Left renal pelvis (tissue), 4 donors: Measurements from ENCODE around the gene FCMR. TPM values are rescaled to one million over a fixed set of nuclear protein-coding genes. Genes with fewer than 3 reads are reported as not detected.
A peak's percentile ranks its signal among the peaks of the same experiment; 100 is the strongest.

Source experiments
- DNase-seq, 4 donors: peaks; one replicate each; pipeline ENCODE4 v3.0.0-alpha.2; 2013; ENCODE audit warnings: low read depth in 4 of 4, low spot score in 3 of 4
- polyA plus RNA-seq, 4 donors: library from polyadenylated mRNA; unstranded; fragments of 120-200 nt; gene quantifications; one replicate each; pipeline ENCODE4 v1.2.1, GENCODE V29; 2013; ENCODE audit not compliant: insufficient read length in 4 of 4

FCMR gene
- polyA plus RNA-seq, 4 donors, result 2.0 to 2.3 (median 2.2) TPM

DNA sequence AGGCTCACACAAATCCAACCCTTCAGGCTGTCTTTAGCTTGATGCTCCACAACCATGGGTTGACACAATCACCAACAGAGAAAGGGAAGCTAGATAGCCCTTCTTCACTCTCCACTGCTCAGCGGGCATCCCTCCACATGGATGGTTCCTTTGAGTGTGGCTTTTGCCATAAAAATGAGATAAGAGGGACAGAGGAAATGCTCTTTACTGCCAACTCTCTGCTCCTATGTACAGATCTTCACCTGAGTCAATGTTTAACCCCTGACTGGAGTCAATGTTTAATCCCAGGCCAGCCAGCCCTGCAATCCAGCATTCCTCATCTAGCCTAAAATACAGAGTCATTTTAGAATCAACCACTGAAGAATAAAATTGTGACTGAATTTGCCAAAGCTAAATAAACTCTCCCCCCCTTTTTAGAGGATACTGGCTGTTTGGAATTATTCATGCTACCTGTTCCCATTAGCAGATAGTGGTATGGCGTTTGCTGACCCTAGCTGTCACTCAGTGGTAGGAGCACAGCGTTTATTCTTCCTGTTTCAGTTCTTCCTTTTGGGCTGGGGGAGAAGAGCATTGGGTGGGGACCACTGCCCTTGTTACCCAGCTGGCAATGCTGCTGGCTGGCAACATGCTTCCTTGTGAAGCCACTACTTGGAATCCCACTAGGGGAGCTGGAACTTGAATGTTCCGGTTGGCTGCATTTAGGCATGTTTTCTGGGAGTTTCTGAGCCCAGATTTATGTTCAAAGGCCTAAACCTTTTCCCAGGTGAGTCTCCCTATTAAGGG lies 29.8 kb upstream of the FCMR start:
- DNase-seq, result peak in 2 of 4 donors; percentile 50 to 58

DNA sequence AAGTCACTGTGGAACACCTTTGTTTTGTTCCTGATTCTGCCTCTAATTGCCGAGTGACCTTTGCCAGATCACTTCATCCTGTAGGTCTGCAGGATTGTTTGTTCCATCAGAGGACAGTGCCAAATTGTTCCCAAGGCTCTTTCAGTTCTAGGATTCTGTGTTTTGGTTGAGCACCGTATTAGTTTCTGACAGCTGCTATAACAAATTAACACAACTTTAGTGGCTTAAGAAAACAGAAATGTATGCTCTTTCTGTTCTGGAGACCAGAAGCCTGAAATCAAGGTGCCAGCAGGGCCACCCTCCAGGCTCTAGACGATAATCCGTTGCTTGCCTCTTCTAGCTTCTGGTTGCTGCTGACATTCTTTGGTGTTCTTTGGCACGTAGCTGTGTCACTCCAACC lies 27.9 kb upstream of the FCMR start:
- DNase-seq, result no peak

DNA sequence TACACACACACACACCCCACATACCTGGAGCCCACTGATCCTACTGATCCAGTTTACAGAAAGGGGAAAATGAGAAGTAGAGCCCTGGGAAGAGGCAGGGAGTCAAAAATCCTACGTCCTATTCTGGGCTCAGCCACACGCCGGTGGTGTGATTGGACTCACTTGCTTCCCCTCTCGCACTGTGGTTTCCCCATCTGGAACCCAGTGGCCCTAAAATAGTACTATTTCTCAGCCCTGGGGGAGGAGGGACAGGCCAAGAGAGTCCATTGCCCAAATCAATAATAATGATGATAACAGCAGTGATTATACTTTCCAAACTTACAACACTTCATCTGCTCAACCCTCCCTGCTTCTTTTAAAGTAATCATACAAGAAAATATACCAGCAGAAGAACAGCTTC lies 27.5 kb upstream of the FCMR start:
- no peak for DNase-seq

DNA sequence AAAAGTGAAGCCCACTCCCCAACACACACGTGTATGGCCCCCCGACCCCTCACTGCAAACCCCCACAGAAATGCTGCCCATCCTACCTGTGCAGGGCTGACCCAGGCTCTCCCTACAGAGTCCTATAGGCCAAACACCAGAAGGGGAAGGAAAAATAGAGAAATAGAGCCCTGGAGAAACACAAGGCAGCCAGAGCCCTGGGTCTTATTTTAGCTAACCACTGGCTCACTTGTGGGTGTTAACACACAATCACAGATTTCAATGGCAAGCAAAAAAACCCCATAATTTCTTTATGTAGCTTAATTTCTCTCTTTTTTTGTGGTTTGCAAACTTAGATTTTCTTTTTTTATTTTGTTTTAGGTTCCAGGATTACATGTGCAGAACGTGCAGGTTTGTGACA lies 25.5 kb upstream of the FCMR start:
- no peak for DNase-seq

DNA sequence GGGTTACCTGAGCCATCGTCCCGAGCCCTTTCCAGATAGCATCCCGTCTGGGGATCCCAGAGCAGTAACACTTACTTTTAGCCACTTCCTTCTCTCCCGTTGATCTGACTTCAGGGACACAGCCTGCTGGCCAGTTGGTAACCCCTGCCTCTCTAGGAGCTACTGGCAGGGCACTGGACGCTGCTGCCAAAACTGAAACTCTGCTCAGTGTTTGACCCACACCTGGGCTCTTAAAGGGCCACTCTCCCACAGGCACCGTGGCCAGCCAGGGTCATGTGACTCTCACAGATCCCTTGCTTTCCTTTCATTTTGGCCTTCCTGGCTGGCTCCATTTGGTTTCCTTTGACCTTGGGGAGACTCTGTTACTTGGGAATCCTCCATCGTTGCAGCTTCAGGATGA lies 24.5 kb upstream of the FCMR start, which contains the start of gene PIGR:
TSS of gene PIGR (minus strand) at position 206 of the 400 bp plus-strand sequence. CDS start 5,935 bp downstream, outside the sequence.
- no peak for DNase-seq

DNA sequence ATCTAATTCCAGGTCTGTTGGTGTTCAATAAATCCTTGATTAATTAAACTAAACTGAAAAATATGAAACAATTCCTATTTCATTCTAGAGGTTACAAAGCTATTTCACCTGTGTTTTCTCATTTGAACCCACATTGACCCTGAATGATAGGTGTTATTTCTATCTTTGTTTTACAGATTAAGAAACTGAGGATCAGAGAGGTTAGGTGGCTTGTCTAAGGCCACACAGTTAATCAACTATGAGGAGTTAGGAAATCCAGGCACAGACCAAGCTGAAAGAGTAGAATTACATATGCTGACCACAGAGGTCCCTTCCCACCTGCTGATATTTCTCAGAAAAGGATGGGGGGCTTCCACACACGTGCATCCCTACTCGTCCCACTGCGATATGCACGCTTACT lies 24.0 kb upstream of the FCMR start:
- no peak for DNase-seq

DNA sequence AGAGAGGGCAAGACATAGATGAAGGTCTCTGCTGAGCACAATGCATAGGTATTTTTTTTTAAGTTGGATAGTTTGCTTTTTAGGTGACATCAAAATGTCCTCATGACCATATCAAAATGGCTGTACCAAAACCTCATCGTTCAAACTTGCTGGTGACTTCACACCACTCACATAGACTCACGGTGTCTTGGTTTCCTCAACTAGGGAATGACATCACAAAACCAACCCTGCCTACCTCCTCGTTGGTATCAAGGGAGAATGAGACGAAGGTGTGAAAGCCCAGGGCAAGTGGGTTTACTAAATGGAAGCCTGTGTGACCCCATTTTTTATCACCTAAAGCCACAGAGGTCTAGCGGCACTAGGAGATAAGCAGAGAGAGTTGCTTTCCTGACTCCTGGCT lies 23.0 kb upstream of the FCMR start:
- DNase-seq, result no peak

DNA sequence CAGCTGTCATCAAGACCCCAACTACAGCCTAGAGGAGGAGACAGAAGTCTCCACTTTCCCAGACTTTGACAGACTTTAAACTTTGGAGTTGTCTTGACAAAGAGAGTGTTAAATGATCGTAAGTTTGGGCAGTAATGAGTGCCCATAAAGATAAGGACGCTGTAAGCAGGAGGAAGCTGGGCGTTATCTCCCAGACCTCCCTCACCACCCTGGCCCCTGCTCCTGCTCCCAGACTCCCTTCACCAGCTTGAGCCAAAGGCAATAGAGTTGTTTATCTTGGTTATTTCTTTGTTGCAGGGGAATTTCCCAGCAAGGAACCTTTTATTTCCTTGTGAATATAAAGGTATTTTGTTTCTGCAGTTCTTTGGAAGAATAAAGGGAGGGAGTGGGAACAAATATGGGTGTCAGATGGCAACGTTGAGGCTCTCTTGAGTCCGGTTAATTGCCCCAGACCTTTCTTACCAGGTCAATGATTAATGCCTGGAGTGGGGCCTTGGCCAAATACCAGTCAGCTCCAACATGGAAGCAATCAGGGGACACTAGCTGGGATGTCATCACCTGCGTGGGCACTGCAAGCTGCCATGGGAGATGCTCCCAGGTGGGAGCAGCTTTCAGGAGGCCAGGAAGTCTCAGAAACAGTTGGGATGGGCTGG lies 20.2 kb upstream of the FCMR start:
- DNase-seq, result no peak

DNA sequence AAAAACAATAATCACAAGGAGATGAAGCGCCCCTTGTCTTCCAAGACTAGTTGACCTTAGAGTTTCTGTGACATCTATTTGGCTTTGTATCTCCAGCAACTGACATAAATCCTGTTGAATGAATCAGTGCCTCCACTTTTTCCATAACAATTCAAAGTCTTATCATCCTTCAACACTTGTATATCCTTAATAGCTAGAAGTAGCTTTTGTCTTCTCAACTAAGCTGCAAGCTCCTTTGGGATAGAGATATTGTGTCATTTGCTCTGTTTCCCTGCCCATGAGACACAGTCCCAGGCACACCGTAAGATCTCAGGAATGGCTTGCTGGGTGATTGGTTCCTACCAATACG lies 18.8 kb upstream of the FCMR start:
- no peak for DNase-seq

DNA sequence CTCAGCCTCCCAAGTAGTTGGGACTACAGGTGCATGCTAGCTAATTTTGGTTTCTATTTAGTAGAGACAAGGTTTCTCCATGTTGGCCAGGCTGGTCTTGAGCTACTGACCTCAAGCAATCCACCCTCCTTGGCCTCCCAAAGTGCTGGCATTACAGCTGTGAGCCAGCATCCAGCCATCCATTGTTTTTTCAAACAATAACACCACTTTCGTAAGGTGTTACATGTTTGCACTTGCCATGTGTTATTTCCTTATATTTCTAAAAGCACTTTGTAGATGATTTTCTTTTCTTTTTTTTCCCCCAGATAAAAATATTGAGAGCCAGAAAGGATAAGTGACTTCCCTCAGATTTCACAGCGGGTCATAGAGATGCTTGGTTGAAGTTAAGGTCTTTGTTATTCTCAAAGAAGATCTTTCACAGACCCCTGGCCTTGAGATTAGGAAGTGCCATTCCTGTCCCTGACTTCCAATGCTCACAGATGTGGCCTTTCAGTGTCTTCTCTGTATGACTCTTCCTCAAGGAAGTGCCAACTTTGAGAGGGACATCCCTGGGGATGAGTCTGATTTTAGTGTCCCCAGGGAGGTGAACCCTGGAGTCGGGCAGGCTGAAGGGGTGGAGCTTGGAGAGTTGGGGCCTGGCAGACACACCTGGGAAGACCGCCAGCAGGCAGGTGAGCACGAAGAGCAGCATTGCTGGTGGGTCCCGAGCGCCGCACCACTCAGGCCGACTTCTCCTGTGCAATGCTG lies 18.3 kb upstream of the FCMR start:
- no peak for DNase-seq

DNA sequence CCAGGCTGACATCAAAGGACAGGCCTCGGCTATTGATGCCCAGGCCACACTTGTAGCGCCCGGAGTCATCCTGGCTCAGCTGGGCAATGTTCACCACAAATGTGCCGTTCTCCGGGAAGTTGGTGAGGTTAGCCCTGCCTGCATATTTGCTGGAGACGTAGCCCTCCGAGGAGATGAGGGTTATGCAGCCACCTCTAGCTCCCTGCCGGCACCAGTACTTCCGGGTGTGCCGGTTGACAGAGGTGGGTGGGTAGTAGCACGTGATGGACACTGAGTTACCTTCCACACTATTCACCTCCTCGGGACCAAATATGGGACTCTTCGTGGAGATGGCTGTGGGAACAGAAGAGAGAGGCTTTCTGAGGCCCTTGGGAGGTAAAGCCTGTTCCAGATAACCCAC lies 17.4 kb upstream of the FCMR start:
- no peak for DNase-seq

DNA sequence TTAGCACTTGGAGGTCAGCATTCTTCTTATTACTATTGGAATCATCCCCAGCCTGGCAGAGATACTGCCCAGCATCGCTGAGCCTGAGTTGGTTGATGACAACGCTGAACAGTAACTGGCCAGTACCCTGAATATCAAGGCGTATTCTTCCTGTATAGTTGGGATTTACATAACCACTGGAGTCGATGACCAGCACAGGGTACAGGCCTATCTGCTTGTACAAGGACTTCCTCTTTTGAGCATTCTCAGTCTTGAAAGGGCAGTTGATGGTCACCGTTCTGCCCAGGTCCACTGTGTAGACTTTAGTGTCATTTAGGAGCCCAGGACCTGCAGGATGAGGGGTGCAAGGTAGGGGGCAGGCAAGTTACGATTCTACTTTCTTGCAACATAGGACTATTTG lies 15.7 kb upstream of the FCMR start:
- DNase-seq, result no peak

DNA sequence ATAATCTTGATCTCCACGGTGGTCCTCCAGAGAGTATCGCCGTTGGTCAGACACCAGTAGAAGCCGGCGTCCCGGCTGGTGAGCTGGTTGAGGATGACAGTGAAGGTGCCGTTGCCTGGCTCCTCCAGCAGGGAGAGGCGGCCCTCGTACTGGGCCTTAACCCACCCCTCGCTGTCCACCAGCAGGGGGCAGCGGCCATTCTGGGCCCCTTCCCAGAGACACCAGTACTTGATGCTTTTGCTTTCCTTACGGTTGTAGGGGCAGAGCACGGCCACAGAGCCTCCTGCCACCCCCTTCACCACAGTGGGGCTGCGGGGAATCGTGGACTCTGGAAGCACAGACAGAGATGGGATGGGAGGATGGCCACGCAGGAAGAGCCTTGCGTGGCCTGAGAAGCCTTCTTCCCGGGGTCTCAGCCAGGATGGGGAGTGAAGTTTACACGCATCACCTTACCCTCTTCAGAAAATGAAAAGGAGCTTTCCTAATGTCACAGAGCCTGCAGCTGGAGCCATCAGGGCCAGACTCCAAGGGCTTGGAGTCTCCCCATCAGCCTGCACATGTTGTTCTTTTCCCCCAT lies 13.8 kb upstream of the FCMR start:
- no peak for DNase-seq

DNA sequence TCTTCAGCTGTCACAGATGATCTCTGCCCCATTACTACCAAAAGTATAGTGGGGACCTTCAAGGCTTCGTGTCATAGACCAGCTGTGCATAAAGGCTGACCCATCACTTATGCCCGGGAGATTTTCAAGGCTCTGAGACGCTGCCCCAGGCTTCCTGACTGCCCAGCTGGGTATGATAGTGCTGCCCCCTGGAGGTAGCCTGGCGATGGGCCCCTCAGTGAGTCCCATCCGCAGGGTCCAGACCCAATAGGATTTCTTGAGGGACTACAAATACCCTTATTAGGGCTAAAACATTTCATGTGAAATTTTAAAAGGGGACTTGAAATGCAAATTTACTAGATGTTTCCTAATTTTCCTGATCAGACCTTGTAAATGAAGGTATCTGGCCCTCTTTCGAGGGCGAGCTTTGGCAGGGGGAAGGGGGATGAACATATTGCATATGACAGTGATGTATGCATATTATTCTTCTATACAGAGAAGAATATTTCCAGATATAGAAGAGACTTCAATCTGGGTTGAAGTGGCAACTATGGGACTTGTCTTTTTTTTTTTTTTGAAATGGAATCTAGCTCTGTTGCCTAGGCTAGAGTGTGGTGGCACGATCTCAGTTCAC lies 11.7 kb upstream of the FCMR start:
- no peak for DNase-seq

DNA sequence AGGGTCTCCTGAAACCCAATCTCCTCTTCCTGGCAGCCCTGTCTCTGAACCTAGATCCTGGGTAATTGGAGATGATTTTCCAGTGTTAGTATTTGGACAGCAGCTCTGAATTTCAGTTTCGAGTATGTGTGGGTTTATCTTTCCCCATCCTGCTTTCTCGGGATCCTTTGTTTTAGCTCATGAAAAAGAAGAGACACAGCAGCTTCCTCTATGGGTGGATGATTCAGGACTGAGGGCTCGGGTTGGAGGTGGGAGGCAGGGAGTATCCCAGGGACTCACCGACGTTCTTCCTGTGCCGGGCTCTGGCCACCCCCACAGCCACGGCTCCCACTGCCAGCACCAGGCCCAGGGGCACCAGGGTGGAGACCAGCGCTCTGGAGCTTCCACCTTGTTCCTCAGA lies 10.4 kb upstream of the FCMR start:
- DNase-seq, result no peak

DNA sequence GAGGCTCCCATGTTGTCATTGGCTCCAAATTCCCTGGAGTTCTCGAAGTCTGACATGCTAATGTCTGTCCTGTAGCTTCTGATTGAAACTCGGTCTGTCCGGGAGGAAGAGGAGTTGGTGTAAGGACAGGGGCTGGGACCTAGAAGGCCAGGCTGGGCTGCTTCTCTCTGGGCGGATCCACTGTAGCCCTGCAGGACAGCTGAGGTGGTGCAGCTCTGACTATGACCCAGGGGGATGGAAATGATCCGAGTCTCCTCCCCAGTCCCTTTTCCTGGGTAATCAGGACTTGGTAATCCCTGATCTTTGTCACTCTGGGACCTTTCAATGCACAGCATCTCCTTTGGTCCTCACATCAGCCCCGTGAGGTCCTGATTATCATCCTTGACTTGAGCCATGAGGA lies 10.0 kb upstream of the FCMR start:
- DNase-seq, result no peak

DNA sequence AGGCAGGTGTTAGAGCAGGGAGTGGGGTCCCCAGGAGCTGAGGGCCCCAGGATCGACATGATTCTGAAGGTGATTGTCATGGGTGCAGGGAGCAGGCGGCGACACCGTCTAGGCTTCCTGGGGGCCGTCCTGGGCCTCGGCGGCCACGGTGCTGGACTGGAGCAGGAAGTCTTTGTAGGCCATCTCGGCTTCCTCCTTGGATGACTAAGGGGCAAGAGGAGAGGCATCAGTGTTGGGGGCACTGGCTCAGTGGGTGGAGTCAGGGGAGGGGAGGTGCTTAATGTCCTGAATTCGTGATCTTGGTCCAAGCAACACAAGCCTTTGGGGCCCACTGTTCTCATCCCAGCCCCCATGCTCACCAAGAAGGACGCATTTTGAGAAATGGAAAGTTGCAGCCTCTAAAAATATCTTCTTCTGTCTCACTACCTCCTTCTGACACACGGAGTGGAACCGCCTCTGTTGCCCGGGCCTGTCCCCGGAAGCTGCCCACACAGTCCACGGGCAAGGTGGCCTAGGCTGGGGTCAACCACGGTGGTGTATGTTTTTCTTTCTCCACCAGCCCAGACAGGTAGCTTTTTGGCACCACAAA lies 8.6 kb upstream of the FCMR start:
- DNase-seq, result no peak

DNA sequence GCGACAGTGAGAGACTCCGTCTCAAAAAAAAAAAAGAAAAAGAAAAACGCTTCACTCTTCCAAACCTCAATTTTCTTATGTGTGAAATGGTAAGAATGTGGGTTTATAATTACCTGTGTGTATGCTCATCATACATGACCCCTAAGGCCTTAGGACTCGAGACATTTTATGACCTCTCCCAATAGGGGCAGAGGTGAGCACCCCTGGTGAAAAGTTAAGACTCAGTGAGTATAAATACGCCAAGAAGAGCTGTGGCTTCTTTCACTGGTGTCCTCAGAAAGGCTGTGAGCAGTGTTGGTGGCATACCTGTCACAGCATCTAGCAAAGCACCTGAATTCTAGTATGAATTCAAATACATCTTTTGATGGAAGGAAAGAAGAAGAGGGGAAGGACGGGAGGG lies 7.8 kb upstream of the FCMR start:
- no peak for DNase-seq

DNA sequence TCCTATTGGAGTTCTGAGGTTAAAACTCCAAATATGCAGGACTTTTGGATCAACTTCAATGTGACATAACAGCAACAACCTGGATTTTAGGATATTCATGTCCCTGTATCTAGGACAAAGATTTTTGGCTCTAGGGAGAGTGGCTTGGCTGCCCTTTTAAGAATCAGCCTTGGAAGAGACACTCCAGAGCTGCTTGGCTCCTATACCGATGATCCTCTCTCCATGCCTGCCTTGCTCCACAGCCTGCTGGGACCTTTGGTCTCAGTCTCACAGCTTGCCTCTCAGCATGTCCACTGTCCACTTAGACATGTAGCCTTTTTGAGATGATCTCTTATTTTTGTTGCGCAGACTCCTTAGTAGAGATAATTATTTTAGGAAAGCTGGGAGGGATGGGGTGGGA lies 4.5 kb upstream of the FCMR start:
- no peak for DNase-seq

DNA sequence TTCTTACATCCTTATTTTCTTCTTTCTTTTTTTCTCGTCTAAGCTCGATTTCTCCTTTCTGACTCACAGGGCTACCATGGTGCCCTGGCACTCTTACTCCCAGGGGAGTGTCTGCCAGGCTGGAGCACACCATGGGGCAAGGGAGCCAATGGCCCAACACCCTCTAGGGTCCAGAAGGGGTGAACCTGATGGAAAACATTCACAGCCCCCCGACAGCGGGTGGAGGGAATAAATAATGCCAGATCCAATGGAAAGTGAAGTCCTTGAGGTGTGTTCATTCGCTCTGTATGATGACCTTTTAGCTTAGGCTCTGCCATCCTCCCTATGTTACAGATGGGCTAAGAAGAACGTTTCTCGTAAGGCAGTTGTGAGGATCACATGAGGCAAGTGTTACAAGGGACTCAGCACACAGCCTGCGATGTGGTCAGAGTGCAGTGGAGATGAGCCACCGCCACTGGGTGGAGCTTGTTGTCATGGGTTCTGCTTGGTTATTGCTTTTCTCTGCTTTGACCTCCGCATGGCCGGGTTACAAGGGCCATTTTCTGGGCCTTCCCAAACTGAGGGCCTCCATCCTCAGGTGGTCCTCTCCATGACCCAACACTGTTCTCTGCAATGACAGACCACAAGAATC lies 3.5 kb upstream of the FCMR start:
- no peak for DNase-seq
